ENCODE data around the gene IQSEC1. TPM values are rescaled to one million over a fixed set of nuclear protein-coding genes. Genes with fewer than 3 reads are reported as not detected.
A peak's percentile ranks its signal among the peaks of the same experiment; 100 is the strongest.

IQSEC1 gene
- total RNA-seq, 1 experiment from 2014 or later, result 13.3 TPM

GRCh38 chr3:12955651-12956315 is 117.4 kb downstream of the IQSEC1 start:
- BruUV-seq (replicated peaks), result no TSS peak
- DNase-seq, result no peak
- Mint-ChIP-seq H3K4me1 (ENCODE audit: low read depth, unreplicated experiment) (no peaks in the 10 kb centered on the region), H3K36me3 (ENCODE audit: insufficient read depth, unreplicated experiment) (peaks cover 4% of the 10 kb centered on the region), H3K9me3 (ENCODE audit: low read depth, unreplicated experiment) (no peaks in the 10 kb centered on the region), H3K4me3 (ENCODE audit: low read depth, unreplicated experiment) (no peak overlapping the region), H3K27me3 (ENCODE audit: unreplicated experiment) (no peaks in the 10 kb centered on the region), H3K27ac (ENCODE audit: unreplicated experiment) (no peak overlapping the region)
- CTCF ChIA-PET, result no interaction called here
- intact Hi-C loops (cut with micrococcal nuclease; ENCODE audit: unreplicated experiment), result no loop called here
- no peak for TF ChIP-seq CTCF (IDR thresholded peaks at IDR 0.05; ENCODE audit: unreplicated experiment)

GRCh38 chr3:12954891-12955650 is 118.2 kb downstream of the IQSEC1 start:
- no TSS peak for BruUV-seq (replicated peaks)
- H3K4me1 Mint-ChIP-seq (ENCODE audit: low read depth, unreplicated experiment), result no peaks in the 10 kb centered on the region
- TF ChIP-seq CTCF (IDR thresholded peaks at IDR 0.05; ENCODE audit: unreplicated experiment), result no peak
- H3K27ac Mint-ChIP-seq (ENCODE audit: unreplicated experiment), result no peak overlapping the region
- no peaks in the 10 kb centered on the region for H3K27me3 Mint-ChIP-seq (ENCODE audit: unreplicated experiment)
- DNase-seq, result peak; percentile 54
- peaks cover 4% of the 10 kb centered on the region for H3K36me3 Mint-ChIP-seq (ENCODE audit: insufficient read depth, unreplicated experiment)
- CTCF ChIA-PET, result interaction anchor here (0.8 kb wide), 1 partner anchor 29 kb away, joined by 3 read pairs; no protein-coding TSS in a partner anchor
- intact Hi-C loops (cut with micrococcal nuclease; ENCODE audit: unreplicated experiment), result no loop called here
- H3K4me3 Mint-ChIP-seq (ENCODE audit: low read depth, unreplicated experiment), result no peak overlapping the region
- H3K9me3 Mint-ChIP-seq (ENCODE audit: low read depth, unreplicated experiment), result no peaks in the 10 kb centered on the region

- Mint-ChIP-seq H3K36me3 (ENCODE audit: insufficient read depth, unreplicated experiment) (peaks cover 4% of the 10 kb centered on the region), H3K4me1 (ENCODE audit: low read depth, unreplicated experiment) (no peaks in the 10 kb centered on the region), H3K9me3 (ENCODE audit: low read depth, unreplicated experiment) (no peaks in the 10 kb centered on the region), H3K27ac (ENCODE audit: unreplicated experiment) (no peak overlapping the region), H3K4me3 (ENCODE audit: low read depth, unreplicated experiment) (no peak overlapping the region), H3K27me3 (ENCODE audit: unreplicated experiment) (no peaks in the 10 kb centered on the region)
- CTCF ChIA-PET, result no interaction called here
- TF ChIP-seq CTCF (IDR thresholded peaks at IDR 0.05; ENCODE audit: unreplicated experiment), result no peak
- no peak for DNase-seq
- intact Hi-C loops (cut with micrococcal nuclease; ENCODE audit: unreplicated experiment), result no loop called here
- no TSS peak for BruUV-seq (replicated peaks)
These were observed 119.0 kb downstream of the IQSEC1 start for GRCh38 chr3:12954180-12954579.

- CTCF ChIA-PET, result no interaction called here
- intact Hi-C loops (cut with micrococcal nuclease; ENCODE audit: unreplicated experiment), result no loop called here
- Mint-ChIP-seq H3K27me3 (ENCODE audit: unreplicated experiment) (no peaks in the 10 kb centered on the region), H3K27ac (ENCODE audit: unreplicated experiment) (no peak overlapping the region), H3K4me1 (ENCODE audit: low read depth, unreplicated experiment) (no peaks in the 10 kb centered on the region), H3K4me3 (ENCODE audit: low read depth, unreplicated experiment) (no peak overlapping the region), H3K36me3 (ENCODE audit: insufficient read depth, unreplicated experiment) (peaks cover 4% of the 10 kb centered on the region), H3K9me3 (ENCODE audit: low read depth, unreplicated experiment) (no peaks in the 10 kb centered on the region)
- TF ChIP-seq CTCF (IDR thresholded peaks at IDR 0.05; ENCODE audit: unreplicated experiment), result no peak
- DNase-seq, result no peak
- BruUV-seq (replicated peaks), result no TSS peak
These were observed 119.8 kb downstream of the IQSEC1 start for GRCh38 chr3:12953201-12953995.
